KMS-11 (cell line): Measurements from ENCODE around the gene TMEM82.

ENCODE experiments used
- H2AFZ ChIP-seq: fragments of 200-600 bp; sonication (generic); 2 replicates; pipeline ENCODE4 v1.6.1; 2016; ENCODE audit warnings: antibody characterized with exemption, mixed run types, low read depth
- H3K27ac ChIP-seq: fragments of 200-600 bp; sonication (generic); 2 replicates; pipeline ENCODE4 v1.6.1; 2016; ENCODE audit warnings: mild to moderate bottlenecking, mixed run types
- H3K27me3 ChIP-seq: fragments of 200-600 bp; sonication (generic); 2 replicates; pipeline ENCODE4 v1.6.1; 2017; ENCODE audit warnings: mild to moderate bottlenecking, low read depth, mixed run types, moderate library complexity; ENCODE audit not compliant: insufficient read depth
- H3K36me3 ChIP-seq: fragments of 200-600 bp; sonication (generic); 2 replicates; pipeline ENCODE4 v1.6.1; 2017; ENCODE audit warnings: mild to moderate bottlenecking, mixed run types; ENCODE audit not compliant: insufficient read depth
- H3K4me1 ChIP-seq: fragments of 200-600 bp; sonication (generic); 2 replicates; pipeline ENCODE4 v1.6.1; 2016; ENCODE audit warnings: mild to moderate bottlenecking, low read depth, mixed run types; ENCODE audit not compliant: poor library complexity, severe bottlenecking
- H3K4me2 ChIP-seq: fragments of 200-600 bp; sonication (generic); 2 replicates; pipeline ENCODE4 v1.7.0; 2016; ENCODE audit warnings: mild to moderate bottlenecking, mixed run types
- H3K4me3 ChIP-seq: fragments of 200-600 bp; sonication (generic); IDR thresholded peaks from 2 replicates; pipeline ENCODE4 v1.6.1; 2017; ENCODE audit warnings: low read depth, low read length, mixed read lengths; ENCODE audit not compliant: insufficient read depth
- H3K79me2 ChIP-seq: fragments of 200-600 bp; sonication (generic); 2 replicates; pipeline ENCODE4 v1.6.1; 2016; ENCODE audit warnings: low read depth, mixed run types; ENCODE audit not compliant: insufficient read depth
- H3K9ac ChIP-seq: fragments of 200-600 bp; sonication (generic); 2 replicates; pipeline ENCODE4 v1.6.1; 2016; ENCODE audit warnings: mild to moderate bottlenecking, mixed run types
- H4K20me1 ChIP-seq: fragments of 200-600 bp; sonication (generic); 2 replicates; pipeline ENCODE4 v1.6.1; 2016; ENCODE audit warnings: mild to moderate bottlenecking, mixed run types; ENCODE audit not compliant: insufficient read depth
- CTCF ChIP-seq: fragments of 200-600 bp; sonication (generic); conservative IDR thresholded peaks from 2 replicates; pipeline ENCODE4 v1.6.1; 2017; ENCODE audit warnings: low read depth, mild to moderate bottlenecking, antibody characterized with exemption, low read length, moderate library complexity, mixed read lengths

TMEM82 gene

DNA sequence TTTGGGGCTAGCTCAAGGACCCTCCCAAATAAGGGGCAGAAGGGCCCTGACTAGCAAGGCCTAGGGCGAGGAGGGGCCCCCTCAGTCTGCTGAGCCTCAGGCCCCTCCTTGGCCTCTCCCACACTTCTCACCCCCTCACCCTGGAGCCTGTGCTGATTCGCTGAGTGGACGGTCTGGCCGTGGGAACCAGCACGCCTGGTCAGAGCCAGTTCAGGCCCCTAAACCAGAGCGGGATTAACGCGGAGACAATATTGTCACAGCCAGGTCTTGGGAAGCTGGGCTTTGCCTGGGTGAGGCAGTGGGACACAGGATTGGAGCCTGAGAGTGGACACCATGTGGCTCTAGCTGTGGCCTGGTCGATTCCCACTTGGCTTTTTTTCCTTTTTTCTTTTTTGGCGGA is 11.5 kb downstream of the TMEM82 start:
- Histone ChIP-seq H2AFZ (no peak overlapping the region), H3K4me2 (no peak overlapping the region), H3K36me3 (no peaks in the 10 kb centered on the region), H3K79me2 (no peaks in the 10 kb centered on the region), H3K4me3 (no peak overlapping the region), H4K20me1 (no peaks in the 10 kb centered on the region), H3K27ac (no peak overlapping the region), H3K4me1 (no peaks in the 10 kb centered on the region), H3K9ac (no peak overlapping the region), H3K27me3 (peaks cover 20% of the 10 kb centered on the region)
- TF ChIP-seq CTCF = no peak

DNA sequence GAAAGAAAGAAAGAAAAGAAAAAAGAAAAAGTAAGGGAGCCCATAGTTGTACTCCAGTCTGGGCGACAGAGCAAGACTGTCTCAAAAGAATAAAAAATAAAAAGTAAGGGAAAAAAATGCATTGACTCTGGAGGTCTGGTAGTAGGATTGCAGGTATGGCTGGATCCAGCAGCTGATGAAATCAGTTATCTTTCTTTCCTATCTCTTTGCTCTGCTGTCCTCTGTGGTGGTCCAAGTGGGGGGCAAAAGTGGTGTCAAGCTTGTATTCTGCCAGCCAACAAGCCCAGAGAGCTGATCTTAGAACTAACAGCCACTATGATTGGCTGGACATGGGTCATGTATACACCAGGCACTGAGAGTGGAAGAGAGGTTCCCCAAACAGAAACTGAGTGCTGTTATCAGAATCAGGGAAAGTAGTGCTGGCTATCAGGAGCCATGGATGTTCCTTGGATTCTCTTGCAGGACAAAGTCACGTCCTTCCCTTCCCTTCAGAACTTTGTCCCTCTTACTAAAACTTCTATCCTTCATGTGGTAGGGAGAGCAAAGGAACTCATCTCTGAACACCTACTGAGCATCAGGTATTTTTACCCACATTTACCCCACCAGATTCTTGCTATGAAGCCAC is 12.8 kb downstream of the TMEM82 start:
- no peak overlapping the region for H2AFZ ChIP-seq
- H3K9ac ChIP-seq = no peak overlapping the region
- no peaks in the 10 kb centered on the region for H3K36me3 ChIP-seq
- no peaks in the 10 kb centered on the region for H3K4me1 ChIP-seq
- peaks cover 28% of the 10 kb centered on the region for H3K27me3 ChIP-seq
- no peaks in the 10 kb centered on the region for H3K79me2 ChIP-seq
- no peaks in the 10 kb centered on the region for H4K20me1 ChIP-seq
- no peak overlapping the region for H3K27ac ChIP-seq
- H3K4me3 ChIP-seq = no peak overlapping the region
- TF ChIP-seq CTCF = no peak
- no peak overlapping the region for H3K4me2 ChIP-seq

GRCh38 chr1:15755646-15756040 is 13.3 kb downstream of the TMEM82 start:
- H4K20me1 ChIP-seq = no peaks in the 10 kb centered on the region
- TF ChIP-seq CTCF = no peak
- H3K27me3 ChIP-seq = peaks cover 31% of the 10 kb centered on the region
- H3K9ac ChIP-seq = no peak overlapping the region
- no peak overlapping the region for H3K4me2 ChIP-seq
- no peak overlapping the region for H3K4me3 ChIP-seq
- H3K79me2 ChIP-seq = no peaks in the 10 kb centered on the region
- H3K27ac ChIP-seq = no peak overlapping the region
- no peak overlapping the region for H2AFZ ChIP-seq
- H3K4me1 ChIP-seq = no peaks in the 10 kb centered on the region
- H3K36me3 ChIP-seq = no peaks in the 10 kb centered on the region

DNA sequence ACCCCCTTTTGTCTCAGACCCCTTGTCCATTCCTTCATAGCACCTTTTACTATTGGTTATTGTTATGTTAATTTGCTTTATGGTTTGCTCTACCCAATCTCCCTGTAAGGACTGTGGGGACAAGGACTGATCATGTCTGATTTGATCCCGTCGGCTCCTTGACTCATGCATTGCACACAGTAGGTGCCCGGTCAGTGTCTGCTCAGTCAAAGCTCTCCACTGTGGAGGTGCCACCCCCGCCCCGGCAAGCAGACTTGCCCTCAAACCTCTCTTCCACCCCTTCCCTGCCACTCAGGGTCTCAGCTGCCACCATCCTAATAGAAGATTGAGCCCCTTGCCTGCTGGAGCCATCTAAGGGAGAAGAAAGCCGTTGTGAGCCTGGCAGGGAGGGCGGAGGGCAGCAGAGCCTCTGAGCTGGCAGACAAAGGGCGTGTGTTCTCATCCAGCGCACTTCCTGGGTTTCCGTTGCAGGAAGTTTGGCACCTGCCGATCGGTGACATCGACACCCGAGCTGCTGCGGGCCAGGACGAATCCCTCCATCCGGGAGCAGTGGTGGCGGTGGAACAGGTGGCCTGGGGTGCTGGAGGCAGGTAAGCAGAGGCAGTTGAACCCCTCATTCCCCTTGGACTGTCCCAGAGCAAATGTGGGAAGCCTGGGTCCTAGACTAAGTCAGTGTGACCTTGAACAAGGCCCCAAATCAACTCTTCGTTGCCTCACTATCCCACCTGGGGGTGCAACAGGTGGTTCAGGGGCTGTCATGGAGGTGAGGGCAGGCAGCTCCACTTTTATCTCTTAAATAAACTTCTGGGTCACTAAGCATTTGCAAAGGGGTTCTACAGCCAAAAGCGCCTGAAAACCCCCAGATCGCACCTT is 14.1 kb downstream of the TMEM82 start:
- Histone ChIP-seq H3K4me2 (no peak overlapping the region), H3K79me2 (no peaks in the 10 kb centered on the region), H3K9ac (no peak overlapping the region), H4K20me1 (no peaks in the 10 kb centered on the region), H3K4me1 (no peaks in the 10 kb centered on the region), H2AFZ (no peak overlapping the region), H3K4me3 (no peak overlapping the region), H3K27me3 (peaks cover 36% of the 10 kb centered on the region), H3K27ac (no peak overlapping the region), H3K36me3 (no peaks in the 10 kb centered on the region)
- no peak for TF ChIP-seq CTCF
